HEK293 (cell line): ENCODE results near the gene SACS.

ENCODE experiments used
- CTCF ChIA-PET: fragments of 350-600 bp; formaldehyde crosslinking; extraction: SDS; loops from one replicate; lab custom pipeline; 2021; ENCODE audit warnings: antibody characterized with exemption; lab: Yijun Ruan, JAX
- POLR2A ChIA-PET: fragments of 300-600 bp; formaldehyde crosslinking; extraction: SDS; loops from one replicate; lab custom pipeline; 2020; ENCODE audit warnings: antibody characterized with exemption, inconsistent platforms; lab: Yijun Ruan, JAX
- H3K27ac ChIP-seq: fragments of 200-500 bp; sonication (Bioruptor generic); 2 replicates; pipeline ENCODE4 v1.5.1; 2014; ENCODE audit warnings: low read depth, low read length, control low read depth, inconsistent platforms; ENCODE audit errors: extremely low read depth
- H3K36me3 ChIP-seq, 2 experiments: fragments of 200-500 bp in 1 of 2; sonication (Bioruptor generic) in 1 of 2; 1 replicate in 1 of 2; 2 replicates in 1 of 2; pipeline ENCODE4 v1.5.1; 2014 to 2017; ENCODE audit warnings: inconsistent platforms in 2 of 2, low read length in 2 of 2; ENCODE audit not compliant: control insufficient read depth in 2 of 2, insufficient read depth in 1 of 2
- H3K4me1 ChIP-seq: fragments of 200-500 bp; sonication (Bioruptor generic); 2 replicates; pipeline ENCODE4 v1.5.1; 2014; ENCODE audit warnings: mild to moderate bottlenecking, low read length, inconsistent platforms; ENCODE audit not compliant: control insufficient read depth, insufficient read depth
- H3K4me3 ChIP-seq: 2 replicates; pipeline ENCODE4 v1.5.1; 2011; ENCODE audit warnings: low read depth, mild to moderate bottlenecking, control low read depth, low read length, moderate library complexity
- H3K9me3 ChIP-seq: fragments of 200-500 bp; sonication (Bioruptor generic); 2 replicates; pipeline ENCODE4 v1.5.1; 2014; ENCODE audit warnings: low read depth, low read length, inconsistent platforms; ENCODE audit not compliant: control insufficient read depth, insufficient read depth
- HOXD13 ChIP-seq: sonication (generic); formaldehyde crosslinking; IDR thresholded peaks from 2 replicates; pipeline ENCODE4 v1.8.0; 2022; ENCODE audit warnings: missing genetic modification reagents, borderline replicate concordance
- KLF7 ChIP-seq: fragments of 450-650 bp; formaldehyde crosslinking; IDR thresholded peaks from 2 replicates; pipeline ENCODE4 v1.5.1; 2016; ENCODE audit warnings: missing biosample characterization, missing genetic modification characterization, borderline replicate concordance
- OSR2 ChIP-seq: fragments of 450-650 bp; formaldehyde crosslinking; IDR thresholded peaks from 2 replicates; pipeline ENCODE4 v1.5.1; 2016; ENCODE audit warnings: missing biosample characterization, missing genetic modification characterization
- OVOL3 ChIP-seq: fragments of 450-650 bp; formaldehyde crosslinking; IDR thresholded peaks from 2 replicates; pipeline ENCODE4 v1.5.1; 2016; ENCODE audit warnings: missing biosample characterization, missing genetic modification characterization
- SCRT1 ChIP-seq: fragments of 450-650 bp; formaldehyde crosslinking; IDR thresholded peaks from 2 replicates; pipeline ENCODE4 v1.5.1; 2016; ENCODE audit warnings: missing biosample characterization, missing genetic modification characterization, borderline replicate concordance
- TCF7L2 ChIP-seq: IDR thresholded peaks from 2 replicates; pipeline ENCODE4 v1.6.1; 2011; ENCODE audit warnings: low read depth, mild to moderate bottlenecking, inconsistent platforms, low read length, moderate library complexity, borderline replicate concordance
- ZBTB8A ChIP-seq: fragments of 450-650 bp; formaldehyde crosslinking; IDR thresholded peaks from 2 replicates; pipeline ENCODE4 v1.5.1; 2016; ENCODE audit warnings: missing biosample characterization, missing genetic modification characterization
- ZFHX2 ChIP-seq: fragments of 450-650 bp; formaldehyde crosslinking; conservative IDR thresholded peaks from 2 replicates; pipeline ENCODE4 v1.5.1; 2016; ENCODE audit warnings: missing biosample characterization, missing genetic modification characterization
- ZFP69B ChIP-seq: fragments of 450-650 bp; formaldehyde crosslinking; IDR thresholded peaks from 2 replicates; pipeline ENCODE4 v1.5.1; 2016; ENCODE audit warnings: missing biosample characterization, missing genetic modification characterization
- ZNF140 ChIP-seq: fragments of 450-650 bp; formaldehyde crosslinking; IDR thresholded peaks from 2 replicates; pipeline ENCODE4 v1.5.1; 2016; ENCODE audit warnings: missing biosample characterization, missing genetic modification characterization
- ZNF146 ChIP-seq: fragments of 450-650 bp; formaldehyde crosslinking; IDR thresholded peaks from 2 replicates; pipeline ENCODE4 v1.5.1; 2016; ENCODE audit warnings: missing biosample characterization, missing genetic modification characterization
- ZNF202 ChIP-seq: fragments of 450-650 bp; formaldehyde crosslinking; IDR thresholded peaks from 2 replicates; pipeline ENCODE4 v1.5.1; 2016; ENCODE audit warnings: missing biosample characterization, missing genetic modification characterization, borderline replicate concordance
- ZNF211 ChIP-seq: fragments of 450-650 bp; formaldehyde crosslinking; IDR thresholded peaks from 2 replicates; pipeline ENCODE4 v1.5.1; 2016; ENCODE audit warnings: low read depth, missing biosample characterization, missing genetic modification characterization
- ZNF223 ChIP-seq: fragments of 450-650 bp; formaldehyde crosslinking; IDR thresholded peaks from 2 replicates; pipeline ENCODE4 v1.5.1; 2016; ENCODE audit warnings: missing biosample characterization, missing genetic modification characterization
- ZNF354C ChIP-seq: fragments of 450-650 bp; formaldehyde crosslinking; IDR thresholded peaks from 2 replicates; pipeline ENCODE4 v1.5.1; 2016; ENCODE audit warnings: missing biosample characterization, missing genetic modification characterization, low read depth, borderline replicate concordance
- ZNF394 ChIP-seq: fragments of 450-650 bp; formaldehyde crosslinking; IDR thresholded peaks from 2 replicates; pipeline ENCODE4 v1.5.1; 2016; ENCODE audit warnings: missing biosample characterization, missing genetic modification characterization, mild to moderate bottlenecking, moderate library complexity, borderline replicate concordance
- ZNF416 ChIP-seq: fragments of 450-650 bp; formaldehyde crosslinking; IDR thresholded peaks from 2 replicates; pipeline ENCODE4 v1.5.1; 2016; ENCODE audit warnings: missing biosample characterization, missing genetic modification characterization
- ZNF433 ChIP-seq: fragments of 450-650 bp; formaldehyde crosslinking; IDR thresholded peaks from 2 replicates; pipeline ENCODE4 v1.5.1; 2016; ENCODE audit warnings: missing biosample characterization, missing genetic modification characterization, low read depth
- ZNF473 ChIP-seq: fragments of 450-650 bp; formaldehyde crosslinking; IDR thresholded peaks from 2 replicates; pipeline ENCODE4 v1.5.1; 2017; ENCODE audit warnings: missing biosample characterization, missing genetic modification characterization
- ZNF514 ChIP-seq: fragments of 450-650 bp; formaldehyde crosslinking; IDR thresholded peaks from 2 replicates; pipeline ENCODE4 v1.5.1; 2016; ENCODE audit warnings: missing biosample characterization, missing genetic modification characterization
- ZNF785 ChIP-seq: fragments of 450-650 bp; formaldehyde crosslinking; IDR thresholded peaks from 2 replicates; pipeline ENCODE4 v1.5.1; 2016; ENCODE audit warnings: missing biosample characterization, missing genetic modification characterization
- ZNF792 ChIP-seq: fragments of 450-650 bp; formaldehyde crosslinking; IDR thresholded peaks from 2 replicates; pipeline ENCODE4 v1.5.1; 2016; ENCODE audit warnings: missing biosample characterization, missing genetic modification characterization
- TF ChIP-seq, protein P1 (sequence below): fragments of 450-650 bp; formaldehyde crosslinking; IDR thresholded peaks from 2 replicates; pipeline ENCODE4 v1.5.1; 2016; ENCODE audit warnings: missing biosample characterization, missing genetic modification characterization
- TF ChIP-seq, protein P2 (sequence below): fragments of 450-650 bp; formaldehyde crosslinking; IDR thresholded peaks from 2 replicates; pipeline ENCODE4 v1.5.1; 2016; ENCODE audit warnings: missing biosample characterization, missing genetic modification characterization
- TF ChIP-seq, protein P3 (sequence below): fragments of 450-650 bp; formaldehyde crosslinking; IDR thresholded peaks from 2 replicates; pipeline ENCODE4 v1.5.1; 2016; ENCODE audit warnings: missing biosample characterization, missing genetic modification characterization
- TF ChIP-seq, protein P4 (sequence below): fragments of 450-650 bp; formaldehyde crosslinking; IDR thresholded peaks from 2 replicates; pipeline ENCODE4 v1.5.1; 2016; ENCODE audit warnings: missing biosample characterization, missing genetic modification characterization

The SACS gene

DNA sequence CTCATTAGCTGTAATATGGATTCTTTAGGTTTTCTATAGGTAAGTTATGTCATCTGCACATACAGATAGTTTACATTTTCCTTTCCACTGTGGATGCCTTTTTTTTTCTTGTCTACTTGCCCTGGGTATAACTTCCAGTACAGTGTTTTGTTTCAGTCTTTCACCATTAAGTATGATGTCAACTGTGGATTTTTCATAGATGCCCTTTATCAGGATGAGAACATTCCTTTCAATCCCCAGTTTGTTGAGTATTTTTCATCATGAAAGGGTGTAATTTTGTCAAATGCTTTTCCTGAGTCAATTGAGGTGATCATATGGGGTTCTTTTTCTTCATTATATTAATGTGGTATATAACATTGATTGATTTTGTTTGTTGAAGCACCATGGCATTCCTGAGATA, 43.6 kb upstream of the SACS start:
- TF ChIP-seq ZNF433 (tag by site-specific recombination) (no peak), ZNF473 (no peak), ZNF792 (no peak), ZNF514 (tag by site-specific recombination) (no peak), ZNF394 (tag by site-specific recombination) (no peak), ZNF211 (tag by site-specific recombination) (no peak)
- Histone ChIP-seq H3K4me1 (no peaks in the 10 kb centered on the region), H3K36me3 (no peaks in the 10 kb centered on the region), H3K9me3 (no peaks in the 10 kb centered on the region; the same call in 1 of the 2 replicates), H3K27ac (no peak overlapping the region), H3K4me3 (no peak overlapping the region)
- ChIA-PET CTCF (no interaction called here), POLR2A (no interaction called here)

DNA sequence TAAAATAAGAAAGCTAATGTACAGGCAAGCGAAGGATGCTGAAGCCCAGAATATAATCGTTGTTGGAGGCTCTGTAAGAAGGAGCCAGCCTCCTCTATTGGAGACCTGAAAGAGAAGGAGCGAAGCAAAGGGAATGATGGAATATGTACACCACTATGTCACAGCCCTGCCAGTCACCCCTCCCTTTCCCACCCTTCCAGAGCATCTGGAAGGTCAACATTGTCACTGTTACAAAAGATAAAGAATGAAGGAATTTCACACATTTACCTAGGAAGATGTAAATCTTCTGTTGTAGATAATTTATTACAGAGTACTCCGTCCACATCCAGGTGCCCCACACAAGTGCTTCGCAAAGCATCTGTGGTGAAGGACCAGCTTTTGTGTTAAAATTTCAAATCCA, 39.7 kb upstream of the SACS start:
- H3K27ac ChIP-seq: no peak overlapping the region
- CTCF ChIA-PET: interaction anchor here (0.7 to 0.8 kb wide), 2 partner anchors 157 to 416 kb away, joined by 3 read pairs; partner anchors contain the start of gene MIPEP

DNA sequence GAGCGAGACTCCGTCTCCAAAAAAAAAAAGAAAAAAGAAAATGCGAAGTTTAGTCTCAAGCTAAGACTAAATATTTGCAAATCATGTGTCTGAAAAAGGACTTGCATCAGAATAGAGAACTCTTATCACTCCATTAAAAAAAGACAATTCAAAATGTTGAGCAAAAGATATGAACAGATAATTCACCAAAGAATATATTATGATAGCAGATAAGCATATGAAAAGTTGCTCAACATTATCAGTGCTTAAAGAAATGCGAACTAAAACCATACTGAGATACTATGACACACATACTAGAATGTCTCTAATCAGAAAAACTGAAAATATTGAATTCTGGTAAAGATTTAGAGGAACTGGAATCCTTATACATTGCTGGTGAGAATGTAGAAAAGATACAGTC, 38.7 kb upstream of the SACS start:
- CTCF ChIA-PET: interaction anchor here (0.6 kb wide), 1 partner anchor 430 kb away, joined by 4 read pairs; no protein-coding TSS in a partner anchor

More for the DNA sequence above, 39.7 kb upstream of the SACS start:
- Histone ChIP-seq H3K4me3 (no peak overlapping the region), H3K36me3 (no peaks in the 10 kb centered on the region), H3K9me3 (no peaks in the 10 kb centered on the region), H3K4me1 (no peaks in the 10 kb centered on the region)
- TF ChIP-seq, protein P1, sequence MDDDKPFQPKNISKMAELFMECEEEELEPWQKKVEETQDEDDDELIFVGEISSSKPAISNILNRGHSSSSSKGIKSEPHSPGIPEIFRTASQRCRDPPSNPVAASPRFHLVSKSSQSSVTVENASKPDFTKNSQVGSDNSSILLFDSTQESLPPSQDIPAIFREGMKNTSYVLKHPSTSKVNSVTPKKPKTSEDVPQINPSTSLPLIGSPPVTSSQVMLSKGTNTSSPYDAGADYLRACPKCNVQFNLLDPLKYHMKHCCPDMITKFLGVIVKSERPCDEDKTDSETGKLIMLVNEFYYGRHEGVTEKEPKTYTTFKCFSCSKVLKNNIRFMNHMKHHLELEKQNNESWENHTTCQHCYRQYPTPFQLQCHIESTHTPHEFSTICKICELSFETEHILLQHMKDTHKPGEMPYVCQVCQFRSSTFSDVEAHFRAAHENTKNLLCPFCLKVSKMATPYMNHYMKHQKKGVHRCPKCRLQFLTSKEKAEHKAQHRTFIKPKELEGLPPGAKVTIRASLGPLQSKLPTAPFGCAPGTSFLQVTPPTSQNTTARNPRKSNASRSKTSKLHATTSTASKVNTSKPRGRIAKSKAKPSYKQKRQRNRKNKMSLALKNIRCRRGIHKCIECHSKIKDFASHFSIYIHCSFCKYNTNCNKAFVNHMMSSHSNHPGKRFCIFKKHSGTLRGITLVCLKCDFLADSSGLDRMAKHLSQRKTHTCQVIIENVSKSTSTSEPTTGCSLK (tag by site-specific recombination): no peak
- TF ChIP-seq KLF7 (tag by site-specific recombination) (no peak), ZFHX2 (tag by site-specific recombination) (no peak), ZNF223 (tag by site-specific recombination) (no peak), SCRT1 (no peak), ZNF146 (no peak), ZNF202 (tag by site-specific recombination) (no peak), ZBTB8A (no peak), HOXD13 (CRISPR knock-in tag) (no peak), TCF7L2 (no peak), OSR2 (tag by site-specific recombination) (no peak), ZNF785 (tag by site-specific recombination) (no peak), ZNF140 (tag by site-specific recombination) (no peak)
- TF ChIP-seq, protein P2, sequence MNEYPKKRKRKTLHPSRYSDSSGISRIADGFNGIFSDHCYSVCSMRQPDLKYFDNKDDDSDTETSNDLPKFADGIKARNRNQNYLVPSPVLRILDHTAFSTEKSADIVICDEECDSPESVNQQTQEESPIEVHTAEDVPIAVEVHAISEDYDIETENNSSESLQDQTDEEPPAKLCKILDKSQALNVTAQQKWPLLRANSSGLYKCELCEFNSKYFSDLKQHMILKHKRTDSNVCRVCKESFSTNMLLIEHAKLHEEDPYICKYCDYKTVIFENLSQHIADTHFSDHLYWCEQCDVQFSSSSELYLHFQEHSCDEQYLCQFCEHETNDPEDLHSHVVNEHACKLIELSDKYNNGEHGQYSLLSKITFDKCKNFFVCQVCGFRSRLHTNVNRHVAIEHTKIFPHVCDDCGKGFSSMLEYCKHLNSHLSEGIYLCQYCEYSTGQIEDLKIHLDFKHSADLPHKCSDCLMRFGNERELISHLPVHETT (tag by site-specific recombination): no peak
- POLR2A ChIA-PET: no interaction called here

More for the DNA sequence above, 38.7 kb upstream of the SACS start:
- Histone ChIP-seq H3K4me1 (no peaks in the 10 kb centered on the region), H3K36me3 (no peaks in the 10 kb centered on the region), H3K4me3 (no peak overlapping the region), H3K9me3 (no peaks in the 10 kb centered on the region), H3K27ac (no peak overlapping the region)
- POLR2A ChIA-PET: no interaction called here
- no peak for TF ChIP-seq OVOL3 (tag by site-specific recombination)
- TF ChIP-seq ZNF354C (tag by site-specific recombination): no peak
- TF ChIP-seq, protein P3, sequence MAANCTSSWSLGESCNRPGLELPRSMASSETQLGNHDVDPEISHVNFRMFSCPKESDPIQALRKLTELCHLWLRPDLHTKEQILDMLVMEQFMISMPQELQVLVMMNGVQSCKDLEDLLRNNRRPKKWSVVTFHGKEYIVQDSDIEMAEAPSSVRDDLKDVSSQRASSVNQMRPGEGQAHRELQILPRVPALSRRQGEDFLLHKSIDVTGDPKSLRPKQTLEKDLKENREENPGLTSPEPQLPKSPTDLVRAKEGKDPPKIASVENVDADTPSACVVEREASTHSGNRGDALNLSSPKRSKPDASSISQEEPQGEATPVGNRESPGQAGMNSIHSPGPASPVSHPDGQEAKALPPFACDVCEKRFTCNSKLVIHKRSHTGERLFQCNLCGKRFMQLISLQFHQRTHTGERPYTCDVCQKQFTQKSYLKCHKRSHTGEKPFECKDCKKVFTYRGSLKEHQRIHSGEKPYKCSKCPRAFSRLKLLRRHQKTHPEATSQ (tag by site-specific recombination): no peak
- TF ChIP-seq ZFP69B (tag by site-specific recombination): no peak
- TF ChIP-seq, protein P4, sequence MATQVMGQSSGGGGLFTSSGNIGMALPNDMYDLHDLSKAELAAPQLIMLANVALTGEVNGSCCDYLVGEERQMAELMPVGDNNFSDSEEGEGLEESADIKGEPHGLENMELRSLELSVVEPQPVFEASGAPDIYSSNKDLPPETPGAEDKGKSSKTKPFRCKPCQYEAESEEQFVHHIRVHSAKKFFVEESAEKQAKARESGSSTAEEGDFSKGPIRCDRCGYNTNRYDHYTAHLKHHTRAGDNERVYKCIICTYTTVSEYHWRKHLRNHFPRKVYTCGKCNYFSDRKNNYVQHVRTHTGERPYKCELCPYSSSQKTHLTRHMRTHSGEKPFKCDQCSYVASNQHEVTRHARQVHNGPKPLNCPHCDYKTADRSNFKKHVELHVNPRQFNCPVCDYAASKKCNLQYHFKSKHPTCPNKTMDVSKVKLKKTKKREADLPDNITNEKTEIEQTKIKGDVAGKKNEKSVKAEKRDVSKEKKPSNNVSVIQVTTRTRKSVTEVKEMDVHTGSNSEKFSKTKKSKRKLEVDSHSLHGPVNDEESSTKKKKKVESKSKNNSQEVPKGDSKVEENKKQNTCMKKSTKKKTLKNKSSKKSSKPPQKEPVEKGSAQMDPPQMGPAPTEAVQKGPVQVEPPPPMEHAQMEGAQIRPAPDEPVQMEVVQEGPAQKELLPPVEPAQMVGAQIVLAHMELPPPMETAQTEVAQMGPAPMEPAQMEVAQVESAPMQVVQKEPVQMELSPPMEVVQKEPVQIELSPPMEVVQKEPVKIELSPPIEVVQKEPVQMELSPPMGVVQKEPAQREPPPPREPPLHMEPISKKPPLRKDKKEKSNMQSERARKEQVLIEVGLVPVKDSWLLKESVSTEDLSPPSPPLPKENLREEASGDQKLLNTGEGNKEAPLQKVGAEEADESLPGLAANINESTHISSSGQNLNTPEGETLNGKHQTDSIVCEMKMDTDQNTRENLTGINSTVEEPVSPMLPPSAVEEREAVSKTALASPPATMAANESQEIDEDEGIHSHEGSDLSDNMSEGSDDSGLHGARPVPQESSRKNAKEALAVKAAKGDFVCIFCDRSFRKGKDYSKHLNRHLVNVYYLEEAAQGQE: no peak
- no peak for TF ChIP-seq ZNF416 (tag by site-specific recombination)
